Measurements from ENCODE around the gene MISP. TPM values are rescaled to one million over a fixed set of nuclear protein-coding genes. Genes with fewer than 3 reads are reported as not detected.

Gene MISP
- total and polyA plus RNA-seq, 2 experiments from 2014 or later: 0.27 to 0.28 TPM

GRCh38 chr19:801861-802497 is 51.1 kb downstream of the MISP start:
- no peak overlapping the region for H2AFZ ChIP-seq
- peaks cover 21% of the 10 kb centered on the region; the same call in 1 of the 2 replicates for H3K36me3 ChIP-seq (ENCODE audit: insufficient read depth)
- peaks cover 89% of the 10 kb centered on the region for H3K79me2 ChIP-seq (replicated peaks; ENCODE audit: insufficient read depth)
- peak; percentile 27 for DNase-seq (ENCODE audit: low spot score)
- no peaks in the 10 kb centered on the region for H3K9me2 ChIP-seq (ENCODE audit: insufficient read depth)
- Mint-ChIP-seq H3K4me1 (peaks cover 31% of the 10 kb centered on the region), H3K9me3 (no peaks in the 10 kb centered on the region), H3K27me3 (ENCODE audit: insufficient read depth, low read depth, poor library complexity) (peaks cover 29% of the 10 kb centered on the region), H3K27ac (peak overlapping the region; percentile 37; the same call in 1 of the 2 replicates), H3K4me3 (peak overlapping the region; percentile 49; the same call in 2 of the 3 replicates), H3K36me3 (ENCODE audit: low read depth) (peaks cover 76% of the 10 kb centered on the region)
- peaks cover 41% of the 10 kb centered on the region for H3F3A ChIP-seq (replicated peaks; ENCODE audit: low read depth)
- H3K4me2 ChIP-seq: peak overlapping the region; percentile 55
- peaks cover 64% of the 10 kb centered on the region for H4K20me1 ChIP-seq (replicated peaks; ENCODE audit: insufficient read depth)
- H3K27ac ChIP-seq (ENCODE audit: low read depth): peak overlapping the region; percentile 76
- ATAC-seq: no peak
- H3K4me1 ChIP-seq (ENCODE audit: insufficient read depth): peaks cover 30% of the 10 kb centered on the region
- H3K27me3 ChIP-seq (ENCODE audit: insufficient read depth): no peaks in the 10 kb centered on the region
- peak overlapping the region; percentile 17; the same call in 1 of the 2 replicates for H3K4me3 ChIP-seq
- TF ChIP-seq JUNB (IDR thresholded peaks at IDR 0.05; ENCODE audit: unreplicated experiment): no peak

- H4K20me1 ChIP-seq (replicated peaks; ENCODE audit: insufficient read depth): peaks cover 70% of the 10 kb centered on the region
- no peak for TF ChIP-seq EZH2 (IDR thresholded peaks at IDR 0.05; ENCODE audit: low read depth, unreplicated experiment)
- TF ChIP-seq, protein P1, sequence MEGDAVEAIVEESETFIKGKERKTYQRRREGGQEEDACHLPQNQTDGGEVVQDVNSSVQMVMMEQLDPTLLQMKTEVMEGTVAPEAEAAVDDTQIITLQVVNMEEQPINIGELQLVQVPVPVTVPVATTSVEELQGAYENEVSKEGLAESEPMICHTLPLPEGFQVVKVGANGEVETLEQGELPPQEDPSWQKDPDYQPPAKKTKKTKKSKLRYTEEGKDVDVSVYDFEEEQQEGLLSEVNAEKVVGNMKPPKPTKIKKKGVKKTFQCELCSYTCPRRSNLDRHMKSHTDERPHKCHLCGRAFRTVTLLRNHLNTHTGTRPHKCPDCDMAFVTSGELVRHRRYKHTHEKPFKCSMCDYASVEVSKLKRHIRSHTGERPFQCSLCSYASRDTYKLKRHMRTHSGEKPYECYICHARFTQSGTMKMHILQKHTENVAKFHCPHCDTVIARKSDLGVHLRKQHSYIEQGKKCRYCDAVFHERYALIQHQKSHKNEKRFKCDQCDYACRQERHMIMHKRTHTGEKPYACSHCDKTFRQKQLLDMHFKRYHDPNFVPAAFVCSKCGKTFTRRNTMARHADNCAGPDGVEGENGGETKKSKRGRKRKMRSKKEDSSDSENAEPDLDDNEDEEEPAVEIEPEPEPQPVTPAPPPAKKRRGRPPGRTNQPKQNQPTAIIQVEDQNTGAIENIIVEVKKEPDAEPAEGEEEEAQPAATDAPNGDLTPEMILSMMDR (conservative IDR thresholded peaks at IDR 0.05; ENCODE audit: low read depth in 2 of 2): no peak
- TF ChIP-seq ETS1 (IDR thresholded peaks at IDR 0.05): no peak
- TF ChIP-seq, protein P2, sequence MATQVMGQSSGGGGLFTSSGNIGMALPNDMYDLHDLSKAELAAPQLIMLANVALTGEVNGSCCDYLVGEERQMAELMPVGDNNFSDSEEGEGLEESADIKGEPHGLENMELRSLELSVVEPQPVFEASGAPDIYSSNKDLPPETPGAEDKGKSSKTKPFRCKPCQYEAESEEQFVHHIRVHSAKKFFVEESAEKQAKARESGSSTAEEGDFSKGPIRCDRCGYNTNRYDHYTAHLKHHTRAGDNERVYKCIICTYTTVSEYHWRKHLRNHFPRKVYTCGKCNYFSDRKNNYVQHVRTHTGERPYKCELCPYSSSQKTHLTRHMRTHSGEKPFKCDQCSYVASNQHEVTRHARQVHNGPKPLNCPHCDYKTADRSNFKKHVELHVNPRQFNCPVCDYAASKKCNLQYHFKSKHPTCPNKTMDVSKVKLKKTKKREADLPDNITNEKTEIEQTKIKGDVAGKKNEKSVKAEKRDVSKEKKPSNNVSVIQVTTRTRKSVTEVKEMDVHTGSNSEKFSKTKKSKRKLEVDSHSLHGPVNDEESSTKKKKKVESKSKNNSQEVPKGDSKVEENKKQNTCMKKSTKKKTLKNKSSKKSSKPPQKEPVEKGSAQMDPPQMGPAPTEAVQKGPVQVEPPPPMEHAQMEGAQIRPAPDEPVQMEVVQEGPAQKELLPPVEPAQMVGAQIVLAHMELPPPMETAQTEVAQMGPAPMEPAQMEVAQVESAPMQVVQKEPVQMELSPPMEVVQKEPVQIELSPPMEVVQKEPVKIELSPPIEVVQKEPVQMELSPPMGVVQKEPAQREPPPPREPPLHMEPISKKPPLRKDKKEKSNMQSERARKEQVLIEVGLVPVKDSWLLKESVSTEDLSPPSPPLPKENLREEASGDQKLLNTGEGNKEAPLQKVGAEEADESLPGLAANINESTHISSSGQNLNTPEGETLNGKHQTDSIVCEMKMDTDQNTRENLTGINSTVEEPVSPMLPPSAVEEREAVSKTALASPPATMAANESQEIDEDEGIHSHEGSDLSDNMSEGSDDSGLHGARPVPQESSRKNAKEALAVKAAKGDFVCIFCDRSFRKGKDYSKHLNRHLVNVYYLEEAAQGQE (IDR thresholded peaks at IDR 0.05; ENCODE audit: unreplicated experiment): no peak
- no peak for TF ChIP-seq EZH2phosphoT487 (IDR thresholded peaks at IDR 0.05; ENCODE audit: unreplicated experiment)
- no peak for TF ChIP-seq JUNB (IDR thresholded peaks at IDR 0.05; ENCODE audit: unreplicated experiment)
Measured at GRCh38 chr19:802498-803098, 51.7 kb downstream of the MISP start.

More at GRCh38 chr19:802498-803098, 51.7 kb downstream of the MISP start:
- no peaks in the 10 kb centered on the region for H3K9me3 Mint-ChIP-seq
- Histone ChIP-seq H3K36me3 (ENCODE audit: insufficient read depth) (peaks cover 27% of the 10 kb centered on the region), H3F3A (replicated peaks; ENCODE audit: low read depth) (peaks cover 47% of the 10 kb centered on the region), H3K27me3 (ENCODE audit: insufficient read depth) (no peaks in the 10 kb centered on the region), H3K4me3 (no peak overlapping the region; the same call in 1 of the 2 replicates), H2AFZ (no peak overlapping the region), H3K9me2 (ENCODE audit: insufficient read depth) (no peaks in the 10 kb centered on the region), H3K79me2 (replicated peaks; ENCODE audit: insufficient read depth) (peaks cover 96% of the 10 kb centered on the region), H3K4me1 (ENCODE audit: insufficient read depth) (peaks cover 30% of the 10 kb centered on the region), H3K4me2 (peak overlapping the region; percentile 55), H3K27ac (ENCODE audit: low read depth) (peak overlapping the region; percentile 76)
- H3K36me3 Mint-ChIP-seq (ENCODE audit: low read depth): peaks cover 82% of the 10 kb centered on the region
- ATAC-seq (no peak), DNase-seq (ENCODE audit: low spot score) (peak; percentile 25)
- peak overlapping the region; percentile 37; the same call in 1 of the 2 replicates for H3K27ac Mint-ChIP-seq
- peak overlapping the region; percentile 49 for H3K4me3 Mint-ChIP-seq
- H3K4me1 Mint-ChIP-seq: peaks cover 36% of the 10 kb centered on the region
- H3K27me3 Mint-ChIP-seq (ENCODE audit: insufficient read depth, low read depth, poor library complexity): peaks cover 35% of the 10 kb centered on the region
